Fibroblast of lung (primary cell): ENCODE results near the gene THRAP3. TPM values are rescaled to one million over a fixed set of nuclear protein-coding genes. Genes with fewer than 3 reads are reported as not detected.

ENCODE experiments used
- DNase-seq, 2 donors: peaks; one replicate each; pipeline versions ENCODE4 v3.0.0 to v3.0.0-alpha.2; 2010; ENCODE audit warnings: low read depth in 2 of 2
- H2AFZ ChIP-seq: 2 replicates; pipeline ENCODE4 v1.5.1; 2012; ENCODE audit warnings: low read length, control low read depth, inconsistent platforms
- H3K27ac ChIP-seq: 2 replicates; pipeline ENCODE4 v1.5.1; 2011; ENCODE audit warnings: low read length, control low read depth; ENCODE audit not compliant: insufficient read depth
- H3K27me3 ChIP-seq: 2 replicates; pipeline ENCODE4 v1.5.1; 2011; ENCODE audit warnings: mild to moderate bottlenecking, low read length; ENCODE audit not compliant: control insufficient read depth, insufficient read depth
- H3K36me3 ChIP-seq: 2 replicates; pipeline ENCODE4 v1.5.1; 2011; ENCODE audit warnings: low read length; ENCODE audit not compliant: control insufficient read depth, insufficient read depth
- H3K4me1 ChIP-seq: 2 replicates; pipeline ENCODE4 v1.5.1; 2011; ENCODE audit warnings: low read length; ENCODE audit not compliant: control insufficient read depth, insufficient read depth; ENCODE audit errors: extremely low read depth
- H3K4me2 ChIP-seq: 2 replicates; pipeline ENCODE4 v1.5.1; 2011; ENCODE audit warnings: low read length, control low read depth; ENCODE audit not compliant: insufficient read depth; ENCODE audit errors: extremely low read depth
- H3K4me3 ChIP-seq, 4 experiments: fragments of 200-600 bp in 1 of 4; sonication (generic) in 1 of 4; replicated peaks in 1 of 4; 2 replicates each; pipeline ENCODE4 v1.5.1; 2011 to 2016; ENCODE audit warnings: low read length in 4 of 4, low read depth in 3 of 4, mild to moderate bottlenecking in 3 of 4, control low read depth in 2 of 4, inconsistent platforms in 1 of 4, mixed read lengths in 1 of 4; ENCODE audit not compliant: insufficient read depth in 1 of 4; ENCODE audit errors: control extremely low read depth in 1 of 4
- H3K79me2 ChIP-seq: 2 replicates; pipeline ENCODE4 v1.5.1; 2012; ENCODE audit warnings: mild to moderate bottlenecking, low read length, inconsistent platforms; ENCODE audit not compliant: control insufficient read depth, insufficient read depth
- H3K9ac ChIP-seq: 2 replicates; pipeline ENCODE4 v1.5.1; 2011; ENCODE audit warnings: mild to moderate bottlenecking, low read length, control low read depth; ENCODE audit not compliant: insufficient read depth
- H3K9me3 ChIP-seq: 2 replicates; pipeline ENCODE4 v1.5.1; 2012; ENCODE audit warnings: low read depth, low read length; ENCODE audit not compliant: control insufficient read depth, insufficient read depth
- H4K20me1 ChIP-seq: 2 replicates; pipeline ENCODE4 v1.5.1; 2011; ENCODE audit warnings: low read length; ENCODE audit not compliant: control insufficient read depth, insufficient read depth; ENCODE audit errors: extremely low read depth
- EZH2 ChIP-seq: IDR thresholded peaks from 2 replicates; pipeline ENCODE4 v1.5.1; 2012; ENCODE audit warnings: low read length, control low read depth, mild to moderate bottlenecking; ENCODE audit errors: missing control alignments
- polyA plus RNA-seq, 2 donors: library from polyadenylated mRNA; depleted of rRNA in 1 of 2; stranded (reverse) in 1 of 2; unstranded in 1 of 2; fragments of >200 nt; gene quantifications; 2 replicates each; pipeline ENCODE4 v1.2.1, GENCODE V29; 2011 to 2012; ENCODE audit warnings: missing spikeins in 1 of 2
- total RNA-seq: library from RNA; depleted of rRNA; stranded (reverse); fragments of >200 nt; gene quantifications from 2 replicates; pipeline ENCODE4 v1.2.1, GENCODE V29; 2014
- TF ChIP-seq, protein P1 (sequence below), 2 donors: IDR thresholded peaks in 1 of 2; conservative IDR thresholded peaks in 1 of 2; 1 replicate in 1 of 2; 2 replicates in 1 of 2; pipeline ENCODE4 v1.5.1; 2011 to 2012; ENCODE audit warnings: low read length in 2 of 2, control low read depth in 1 of 2, inconsistent platforms in 1 of 2, low read depth in 1 of 2, mild to moderate bottlenecking in 1 of 2

Gene THRAP3
- total and polyA plus RNA-seq, 2 donors (not counting 1 experiment from before 2014, with no cell fraction given): 92.5 to 97.5 TPM

DNA sequence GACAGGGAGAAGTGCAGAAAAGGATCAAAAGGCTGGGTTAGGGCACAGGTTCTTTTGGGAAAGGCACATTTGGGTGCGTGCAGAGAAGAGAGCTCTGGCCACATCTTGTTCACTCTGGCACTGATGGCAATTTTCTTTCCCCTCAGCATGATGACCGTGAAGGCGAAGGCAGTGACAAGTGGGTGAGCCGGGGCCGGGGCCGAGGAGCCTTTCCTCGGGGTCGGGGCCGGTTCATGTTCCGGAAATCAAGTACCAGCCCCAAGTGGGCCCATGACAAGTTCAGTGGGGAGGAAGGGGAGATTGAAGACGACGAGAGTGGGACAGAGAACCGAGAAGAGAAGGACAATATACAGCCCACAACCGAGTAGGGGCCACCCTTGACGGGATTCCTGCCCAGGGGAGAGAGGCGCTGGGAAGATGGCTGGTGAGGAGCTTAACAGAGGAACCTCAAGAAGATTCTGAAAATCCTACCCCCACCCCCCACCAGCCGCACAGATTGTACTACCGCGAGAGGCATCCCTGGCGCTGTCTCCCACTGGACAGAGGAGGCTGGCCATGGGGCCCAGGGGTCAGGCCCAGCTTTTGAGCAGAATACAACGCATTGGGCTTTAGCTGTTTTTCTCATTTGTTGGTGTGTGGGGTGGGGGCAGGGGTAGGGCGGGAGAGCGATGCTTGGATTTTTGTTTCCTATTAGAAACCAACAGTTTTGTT lies 79.6 kb downstream of the THRAP3 start:
- Histone ChIP-seq H4K20me1 (no peaks in the 10 kb centered on the region), H3K9me3 (no peaks in the 10 kb centered on the region), H3K27me3 (no peaks in the 10 kb centered on the region), H3K4me2 (no peak overlapping the region), H3K4me1 (peaks cover 8% of the 10 kb centered on the region), H3K36me3 (peaks cover 25% of the 10 kb centered on the region), H3K79me2 (peaks cover 2% of the 10 kb centered on the region), H3K27ac (no peak overlapping the region), H3K9ac (no peak overlapping the region), H3K4me3 (no peak overlapping the region), H2AFZ (no peak overlapping the region)
- no peak for DNase-seq
- TF ChIP-seq EZH2: no peak
- TF ChIP-seq, protein P1, sequence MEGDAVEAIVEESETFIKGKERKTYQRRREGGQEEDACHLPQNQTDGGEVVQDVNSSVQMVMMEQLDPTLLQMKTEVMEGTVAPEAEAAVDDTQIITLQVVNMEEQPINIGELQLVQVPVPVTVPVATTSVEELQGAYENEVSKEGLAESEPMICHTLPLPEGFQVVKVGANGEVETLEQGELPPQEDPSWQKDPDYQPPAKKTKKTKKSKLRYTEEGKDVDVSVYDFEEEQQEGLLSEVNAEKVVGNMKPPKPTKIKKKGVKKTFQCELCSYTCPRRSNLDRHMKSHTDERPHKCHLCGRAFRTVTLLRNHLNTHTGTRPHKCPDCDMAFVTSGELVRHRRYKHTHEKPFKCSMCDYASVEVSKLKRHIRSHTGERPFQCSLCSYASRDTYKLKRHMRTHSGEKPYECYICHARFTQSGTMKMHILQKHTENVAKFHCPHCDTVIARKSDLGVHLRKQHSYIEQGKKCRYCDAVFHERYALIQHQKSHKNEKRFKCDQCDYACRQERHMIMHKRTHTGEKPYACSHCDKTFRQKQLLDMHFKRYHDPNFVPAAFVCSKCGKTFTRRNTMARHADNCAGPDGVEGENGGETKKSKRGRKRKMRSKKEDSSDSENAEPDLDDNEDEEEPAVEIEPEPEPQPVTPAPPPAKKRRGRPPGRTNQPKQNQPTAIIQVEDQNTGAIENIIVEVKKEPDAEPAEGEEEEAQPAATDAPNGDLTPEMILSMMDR (conservative IDR thresholded peaks at IDR 0.05 in 1 of 2, IDR thresholded peaks at IDR 0.05 in 1 of 2; ENCODE audit: low read depth in 1 of 2, low read length in 2 of 2): no peak

DNA sequence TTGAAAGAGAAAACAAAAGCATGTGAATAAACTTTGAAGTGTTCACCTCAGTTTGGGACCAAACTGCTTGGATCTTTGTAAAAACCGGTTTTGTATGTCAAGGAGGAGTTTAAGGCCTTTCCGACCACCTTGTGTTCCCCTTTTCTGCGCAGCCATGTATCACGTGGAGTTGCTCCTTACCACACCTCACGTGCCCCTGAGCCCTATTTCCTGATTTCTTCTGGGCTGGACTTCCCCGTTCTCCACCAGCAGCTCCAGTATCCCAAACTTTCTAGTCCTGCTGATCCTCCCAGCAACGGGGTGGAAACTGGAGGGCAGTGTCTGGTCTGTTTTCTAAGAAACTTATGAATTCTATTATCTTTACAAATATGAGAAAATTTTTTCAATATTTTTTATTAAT lies 80.3 kb downstream of the THRAP3 start:
- TF ChIP-seq, protein P1 (conservative IDR thresholded peaks at IDR 0.05 in 1 of 2, IDR thresholded peaks at IDR 0.05 in 1 of 2; ENCODE audit: low read depth in 1 of 2, low read length in 2 of 2): no peak
- TF ChIP-seq EZH2: no peak
- no peaks in the 10 kb centered on the region for H4K20me1 ChIP-seq
- peaks cover 8% of the 10 kb centered on the region for H3K4me1 ChIP-seq
- no peak overlapping the region for H3K27ac ChIP-seq
- H3K9me3 ChIP-seq: no peaks in the 10 kb centered on the region
- H3K36me3 ChIP-seq: peaks cover 25% of the 10 kb centered on the region
- no peak overlapping the region for H3K4me2 ChIP-seq
- no peak for DNase-seq
- no peaks in the 10 kb centered on the region for H3K27me3 ChIP-seq
- no peak overlapping the region for H3K4me3 ChIP-seq
- no peak overlapping the region for H2AFZ ChIP-seq
- no peak overlapping the region for H3K9ac ChIP-seq
- H3K79me2 ChIP-seq: peaks cover 2% of the 10 kb centered on the region

- TF ChIP-seq EZH2: no peak
- Histone ChIP-seq H3K27ac (no peak overlapping the region), H3K9ac (no peak overlapping the region), H3K79me2 (peaks cover 2% of the 10 kb centered on the region), H3K4me3 (no peak overlapping the region), H3K4me2 (no peak overlapping the region), H3K4me1 (peaks cover 7% of the 10 kb centered on the region), H2AFZ (no peak overlapping the region), H3K9me3 (no peaks in the 10 kb centered on the region), H3K36me3 (peaks cover 25% of the 10 kb centered on the region), H4K20me1 (no peaks in the 10 kb centered on the region), H3K27me3 (no peaks in the 10 kb centered on the region)
- no peak for DNase-seq
Observed at GRCh38 chr1:36304970-36305914, 81.0 kb downstream of the THRAP3 start.
